ENCODE results near the gene MANBA.
"Not testable (repeated sequence)": the region's sequence is repeated elsewhere in the genome, so short reads cannot be mapped to it uniquely, and the experiment has no call there.

The MANBA gene

DNA sequence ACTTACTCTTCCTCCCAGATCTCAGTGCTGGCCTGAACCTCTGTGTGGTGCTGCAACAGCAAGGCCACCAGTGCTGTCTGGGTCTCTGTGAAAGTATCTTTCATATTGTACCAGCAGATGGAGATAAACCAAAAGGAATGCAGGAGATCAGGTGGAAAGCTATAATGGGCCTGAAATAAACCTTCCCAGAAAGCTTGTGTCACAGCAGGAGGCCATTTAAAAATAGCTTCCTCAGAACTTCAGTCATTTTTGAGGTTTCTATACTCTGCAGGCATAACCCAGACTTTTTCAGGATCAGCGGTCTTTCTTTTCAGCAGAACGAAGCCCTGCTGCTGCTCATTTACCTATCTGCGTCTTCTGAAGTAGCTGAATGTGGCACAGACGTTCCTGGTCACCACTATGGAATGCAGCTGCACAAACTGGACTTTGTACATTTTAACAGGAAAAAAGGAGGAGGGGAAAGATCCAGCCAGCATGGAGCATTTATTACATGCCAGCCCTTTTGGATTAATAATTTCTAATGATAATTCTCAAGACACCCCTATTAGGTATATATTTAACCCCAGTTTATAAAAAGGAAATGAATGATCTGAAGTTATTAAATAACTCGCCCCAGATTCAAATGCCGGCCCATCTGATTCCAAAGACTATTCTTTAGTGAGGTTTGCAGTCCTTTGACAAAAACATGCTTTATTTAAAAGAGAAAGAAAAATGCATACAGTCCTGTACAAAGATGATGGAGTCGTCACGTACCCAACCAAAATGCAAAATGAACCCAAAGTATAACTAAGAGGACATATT is 139.9 kb downstream of the MANBA start (continued):
- TF ChIP-seq ZNF274 (IDR thresholded peaks at IDR 0.05; ENCODE audit: low read length), result no peak
- TF ChIP-seq ZNF274 (tag by site-specific recombination; IDR thresholded peaks at IDR 0.05; ENCODE audit: borderline replicate concordance), result no peak
- TF ChIP-seq, protein P1, sequence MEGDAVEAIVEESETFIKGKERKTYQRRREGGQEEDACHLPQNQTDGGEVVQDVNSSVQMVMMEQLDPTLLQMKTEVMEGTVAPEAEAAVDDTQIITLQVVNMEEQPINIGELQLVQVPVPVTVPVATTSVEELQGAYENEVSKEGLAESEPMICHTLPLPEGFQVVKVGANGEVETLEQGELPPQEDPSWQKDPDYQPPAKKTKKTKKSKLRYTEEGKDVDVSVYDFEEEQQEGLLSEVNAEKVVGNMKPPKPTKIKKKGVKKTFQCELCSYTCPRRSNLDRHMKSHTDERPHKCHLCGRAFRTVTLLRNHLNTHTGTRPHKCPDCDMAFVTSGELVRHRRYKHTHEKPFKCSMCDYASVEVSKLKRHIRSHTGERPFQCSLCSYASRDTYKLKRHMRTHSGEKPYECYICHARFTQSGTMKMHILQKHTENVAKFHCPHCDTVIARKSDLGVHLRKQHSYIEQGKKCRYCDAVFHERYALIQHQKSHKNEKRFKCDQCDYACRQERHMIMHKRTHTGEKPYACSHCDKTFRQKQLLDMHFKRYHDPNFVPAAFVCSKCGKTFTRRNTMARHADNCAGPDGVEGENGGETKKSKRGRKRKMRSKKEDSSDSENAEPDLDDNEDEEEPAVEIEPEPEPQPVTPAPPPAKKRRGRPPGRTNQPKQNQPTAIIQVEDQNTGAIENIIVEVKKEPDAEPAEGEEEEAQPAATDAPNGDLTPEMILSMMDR (tag by site-specific recombination; IDR thresholded peaks at IDR 0.05), result peak; percentile 69; the same call in 1 of the 2 replicates
- TF ChIP-seq, protein P2, sequence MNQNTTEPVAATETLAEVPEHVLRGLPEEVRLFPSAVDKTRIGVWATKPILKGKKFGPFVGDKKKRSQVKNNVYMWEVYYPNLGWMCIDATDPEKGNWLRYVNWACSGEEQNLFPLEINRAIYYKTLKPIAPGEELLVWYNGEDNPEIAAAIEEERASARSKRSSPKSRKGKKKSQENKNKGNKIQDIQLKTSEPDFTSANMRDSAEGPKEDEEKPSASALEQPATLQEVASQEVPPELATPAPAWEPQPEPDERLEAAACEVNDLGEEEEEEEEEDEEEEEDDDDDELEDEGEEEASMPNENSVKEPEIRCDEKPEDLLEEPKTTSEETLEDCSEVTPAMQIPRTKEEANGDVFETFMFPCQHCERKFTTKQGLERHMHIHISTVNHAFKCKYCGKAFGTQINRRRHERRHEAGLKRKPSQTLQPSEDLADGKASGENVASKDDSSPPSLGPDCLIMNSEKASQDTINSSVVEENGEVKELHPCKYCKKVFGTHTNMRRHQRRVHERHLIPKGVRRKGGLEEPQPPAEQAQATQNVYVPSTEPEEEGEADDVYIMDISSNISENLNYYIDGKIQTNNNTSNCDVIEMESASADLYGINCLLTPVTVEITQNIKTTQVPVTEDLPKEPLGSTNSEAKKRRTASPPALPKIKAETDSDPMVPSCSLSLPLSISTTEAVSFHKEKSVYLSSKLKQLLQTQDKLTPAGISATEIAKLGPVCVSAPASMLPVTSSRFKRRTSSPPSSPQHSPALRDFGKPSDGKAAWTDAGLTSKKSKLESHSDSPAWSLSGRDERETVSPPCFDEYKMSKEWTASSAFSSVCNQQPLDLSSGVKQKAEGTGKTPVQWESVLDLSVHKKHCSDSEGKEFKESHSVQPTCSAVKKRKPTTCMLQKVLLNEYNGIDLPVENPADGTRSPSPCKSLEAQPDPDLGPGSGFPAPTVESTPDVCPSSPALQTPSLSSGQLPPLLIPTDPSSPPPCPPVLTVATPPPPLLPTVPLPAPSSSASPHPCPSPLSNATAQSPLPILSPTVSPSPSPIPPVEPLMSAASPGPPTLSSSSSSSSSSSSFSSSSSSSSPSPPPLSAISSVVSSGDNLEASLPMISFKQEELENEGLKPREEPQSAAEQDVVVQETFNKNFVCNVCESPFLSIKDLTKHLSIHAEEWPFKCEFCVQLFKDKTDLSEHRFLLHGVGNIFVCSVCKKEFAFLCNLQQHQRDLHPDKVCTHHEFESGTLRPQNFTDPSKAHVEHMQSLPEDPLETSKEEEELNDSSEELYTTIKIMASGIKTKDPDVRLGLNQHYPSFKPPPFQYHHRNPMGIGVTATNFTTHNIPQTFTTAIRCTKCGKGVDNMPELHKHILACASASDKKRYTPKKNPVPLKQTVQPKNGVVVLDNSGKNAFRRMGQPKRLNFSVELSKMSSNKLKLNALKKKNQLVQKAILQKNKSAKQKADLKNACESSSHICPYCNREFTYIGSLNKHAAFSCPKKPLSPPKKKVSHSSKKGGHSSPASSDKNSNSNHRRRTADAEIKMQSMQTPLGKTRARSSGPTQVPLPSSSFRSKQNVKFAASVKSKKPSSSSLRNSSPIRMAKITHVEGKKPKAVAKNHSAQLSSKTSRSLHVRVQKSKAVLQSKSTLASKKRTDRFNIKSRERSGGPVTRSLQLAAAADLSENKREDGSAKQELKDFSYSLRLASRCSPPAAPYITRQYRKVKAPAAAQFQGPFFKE (tag by site-specific recombination; IDR thresholded peaks at IDR 0.05; ENCODE audit: borderline replicate concordance), result no peak
- TF ChIP-seq, protein P3, sequence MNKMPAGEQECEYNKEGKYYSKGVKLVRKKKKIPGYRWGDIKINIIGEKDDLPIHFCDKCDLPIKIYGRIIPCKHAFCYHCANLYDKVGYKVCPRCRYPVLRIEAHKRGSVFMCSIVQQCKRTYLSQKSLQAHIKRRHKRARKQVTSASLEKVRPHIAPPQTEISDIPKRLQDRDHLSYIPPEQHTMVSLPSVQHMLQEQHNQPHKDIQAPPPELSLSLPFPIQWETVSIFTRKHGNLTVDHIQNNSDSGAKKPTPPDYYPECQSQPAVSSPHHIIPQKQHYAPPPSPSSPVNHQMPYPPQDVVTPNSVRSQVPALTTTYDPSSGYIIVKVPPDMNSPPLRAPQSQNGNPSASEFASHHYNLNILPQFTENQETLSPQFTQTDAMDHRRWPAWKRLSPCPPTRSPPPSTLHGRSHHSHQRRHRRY (tag by site-specific recombination; IDR thresholded peaks at IDR 0.05), result no peak
- no peak for TF ChIP-seq SALL2 (tag by site-specific recombination; IDR thresholded peaks at IDR 0.05; ENCODE audit: borderline replicate concordance)
- no peak for TF ChIP-seq BCL11A (tag by site-specific recombination; IDR thresholded peaks at IDR 0.05; ENCODE audit: low read depth)
- TF ChIP-seq, protein P4, sequence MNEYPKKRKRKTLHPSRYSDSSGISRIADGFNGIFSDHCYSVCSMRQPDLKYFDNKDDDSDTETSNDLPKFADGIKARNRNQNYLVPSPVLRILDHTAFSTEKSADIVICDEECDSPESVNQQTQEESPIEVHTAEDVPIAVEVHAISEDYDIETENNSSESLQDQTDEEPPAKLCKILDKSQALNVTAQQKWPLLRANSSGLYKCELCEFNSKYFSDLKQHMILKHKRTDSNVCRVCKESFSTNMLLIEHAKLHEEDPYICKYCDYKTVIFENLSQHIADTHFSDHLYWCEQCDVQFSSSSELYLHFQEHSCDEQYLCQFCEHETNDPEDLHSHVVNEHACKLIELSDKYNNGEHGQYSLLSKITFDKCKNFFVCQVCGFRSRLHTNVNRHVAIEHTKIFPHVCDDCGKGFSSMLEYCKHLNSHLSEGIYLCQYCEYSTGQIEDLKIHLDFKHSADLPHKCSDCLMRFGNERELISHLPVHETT (tag by site-specific recombination; IDR thresholded peaks at IDR 0.05), result no peak
- TF ChIP-seq ZNF324 (tag by site-specific recombination; IDR thresholded peaks at IDR 0.05), result no peak
- no peak for TF ChIP-seq MYNN (tag by site-specific recombination; IDR thresholded peaks at IDR 0.05; ENCODE audit: borderline replicate concordance)

DNA sequence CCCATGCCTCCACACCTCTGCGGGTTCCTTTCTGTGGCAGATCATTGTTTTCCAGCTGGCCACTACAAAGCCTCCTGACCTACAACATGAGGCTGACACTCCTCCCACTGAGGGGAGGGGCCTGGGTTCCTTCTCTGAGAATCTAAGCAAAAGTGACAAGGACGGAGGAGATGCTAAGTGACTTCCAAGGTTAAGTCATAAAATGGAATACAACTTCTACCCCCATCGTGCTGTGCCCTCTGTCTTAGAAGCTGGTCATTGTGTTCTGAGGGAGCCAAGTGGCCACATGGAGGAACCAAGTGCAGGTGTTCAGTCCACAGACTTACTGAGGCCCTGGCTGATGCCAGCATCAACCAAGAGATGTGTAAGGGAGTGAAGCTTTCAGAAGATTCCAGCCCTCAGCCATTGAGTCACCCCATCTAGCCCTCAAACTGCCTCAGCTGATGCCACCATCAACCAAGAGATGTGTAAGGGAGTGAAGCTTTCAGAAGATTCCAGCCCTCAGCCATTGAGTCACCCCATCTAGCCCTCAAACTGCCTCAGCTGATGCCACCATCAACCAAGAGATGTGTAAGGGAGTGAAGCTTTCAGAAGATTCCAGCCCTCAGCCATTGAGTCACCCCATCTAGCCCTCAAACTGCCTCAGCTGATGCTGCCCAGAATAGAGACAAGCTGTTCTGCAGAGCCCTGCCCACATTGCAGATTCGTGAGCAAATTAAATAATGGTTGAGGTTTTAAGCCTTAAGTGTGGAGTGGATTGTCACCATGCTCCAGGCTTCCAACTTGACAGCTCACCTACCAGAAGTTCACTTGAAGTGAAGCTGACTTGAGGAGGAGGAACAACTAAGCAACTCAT is 140.8 kb downstream of the MANBA start:
- ChIA-PET POLR2A (interaction anchor here (1.2 to 1.5 kb wide), 2 partner anchors 207 to 249 kb away, joined by 7 to 8 read pairs; partner anchors contain the start of genes CISD2 and UBE2D3), CTCF (interaction anchor here (0.6 to 2.5 kb wide), 18 partner anchors 10 to 557 kb away, joined by 3 to 34 read pairs (median 4); partner anchors contain the start of genes BDH2 and UBE2D3)
- not testable (repeated sequence) for H3K4me3 ChIP-seq (ENCODE audit: low read depth, low read length); H3K27ac ChIP-seq (ENCODE audit: extremely low read depth, low read depth, low read length); H3K9me3 ChIP-seq (ENCODE audit: control insufficient read depth, insufficient read depth, low read depth, low read length); H3K36me3 ChIP-seq (ENCODE audit: control insufficient read depth in 2 of 2, insufficient read depth in 1 of 2, low read length in 2 of 2); H3K4me1 ChIP-seq (ENCODE audit: control insufficient read depth, insufficient read depth, low read length)

DNA sequence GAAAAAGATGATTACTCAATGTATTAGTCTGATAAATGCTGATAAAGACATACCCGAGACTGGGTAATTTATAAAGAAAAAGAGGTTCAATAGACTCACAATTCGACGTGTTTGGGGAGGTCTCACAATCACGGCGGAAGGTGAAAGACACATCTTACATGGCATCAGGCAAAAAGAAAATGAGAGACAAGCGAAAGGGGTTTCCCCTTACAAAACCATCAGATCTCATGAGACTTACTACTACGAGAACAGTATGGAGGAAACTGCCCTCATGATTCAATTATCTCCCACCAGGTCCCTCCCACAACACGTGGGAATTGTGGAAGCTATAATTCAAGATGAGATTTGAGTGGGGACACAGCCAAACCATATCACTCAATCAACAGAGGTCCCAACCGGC is 141.7 kb downstream of the MANBA start:
- POLR2A ChIA-PET; H3K4me1 ChIP-seq (ENCODE audit: control insufficient read depth, insufficient read depth, low read length); H3K4me3 ChIP-seq (ENCODE audit: low read depth, low read length); H3K27ac ChIP-seq (ENCODE audit: extremely low read depth, low read depth, low read length); H3K9me3 ChIP-seq (ENCODE audit: control insufficient read depth, insufficient read depth, low read depth, low read length): not testable (repeated sequence)
- CTCF ChIA-PET, result interaction anchor here (0.6 to 2.3 kb wide), 6 partner anchors 170 to 463 kb away, joined by 3 to 34 read pairs (median 4); no protein-coding TSS in a partner anchor
- peaks cover 0 to 19% of the 10 kb centered on the region in 2 experiments; a peak in 1 of 3 replicates for H3K36me3 ChIP-seq (ENCODE audit: control insufficient read depth in 2 of 2, insufficient read depth in 1 of 2, low read length in 2 of 2)
